ENCODE measurements around the gene CSRP2. TPM values are rescaled to one million over a fixed set of nuclear protein-coding genes. Genes with fewer than 3 reads are reported as not detected.
A peak's percentile ranks its signal among the peaks of the same experiment; 100 is the strongest.

Gene CSRP2
- total RNA-seq, 1 experiment from 2014 or later = 158 TPM

DNA sequence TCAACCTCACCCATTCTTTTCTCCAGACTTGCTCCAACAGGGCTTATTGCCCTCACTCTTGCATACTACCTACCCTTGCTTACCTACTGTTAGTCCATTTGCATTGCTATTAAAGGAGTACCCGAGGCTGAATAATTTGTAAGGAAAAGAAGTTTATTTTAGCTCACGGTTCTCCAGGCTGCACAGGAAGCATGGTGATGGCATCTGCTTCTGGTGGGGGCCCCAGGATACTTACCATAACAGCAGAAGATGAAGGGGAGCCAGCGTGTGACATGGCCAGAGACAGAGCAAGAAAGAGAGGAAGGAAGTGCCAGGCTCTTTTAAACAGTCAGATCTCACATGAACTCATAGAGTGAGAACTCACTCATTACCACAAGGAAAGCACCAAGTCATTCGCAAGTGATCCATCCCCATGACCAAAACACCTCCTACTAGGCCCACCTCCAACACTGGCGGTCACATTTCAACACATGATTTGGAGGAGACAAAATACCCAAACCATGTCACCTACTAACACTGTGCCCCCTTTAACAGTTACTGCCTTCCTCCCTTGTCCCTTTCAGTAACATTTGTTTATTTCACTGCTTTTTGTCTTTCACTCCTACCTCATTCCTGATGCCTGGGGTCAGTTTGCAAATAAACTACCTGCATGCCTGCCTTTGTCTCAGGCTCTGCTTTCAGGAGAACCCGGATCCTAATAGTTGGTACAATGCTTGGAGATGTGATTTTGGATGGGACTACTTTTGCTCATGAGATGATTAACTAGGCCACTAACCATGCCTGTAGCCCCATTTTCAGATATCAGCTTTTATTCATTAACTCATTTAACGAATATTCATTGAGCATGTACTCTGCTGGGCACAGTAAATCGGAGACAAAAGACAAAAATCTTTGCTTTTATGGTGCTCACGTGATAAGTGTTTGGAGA lies 41.6 kb upstream of the CSRP2 start:
- Mint-ChIP-seq H3K27ac (peak overlapping the region; percentile 49 to 68 (median 51); a peak in 5 of 7 replicates), H3K9me3 (no peaks in the 10 kb centered on the region), H3K36me3 (ENCODE audit: insufficient read depth in 1 of 3, low read depth in 3 of 3) (no peaks in the 10 kb centered on the region), H3K4me1 (peaks cover 26 to 28% of the 10 kb centered on the region in 2 experiments), H3K27me3 (ENCODE audit: low read depth) (no peaks in the 10 kb centered on the region), H3K4me3 (no peak overlapping the region)
- H4K20me1 ChIP-seq (ENCODE audit: control insufficient read depth, insufficient read depth, insufficient read length) = no peaks in the 10 kb centered on the region
- no peak overlapping the region for H3K14ac ChIP-seq (ENCODE audit: insufficient read depth, low read length)
- no peak overlapping the region for H4K5ac ChIP-seq (ENCODE audit: insufficient read length, low read depth, low read length)
- no peak overlapping the region for H3K4me2 ChIP-seq (ENCODE audit: insufficient read depth, insufficient read length, low read length)
- no peak overlapping the region for H3T11ph ChIP-seq (ENCODE audit: low read length)
- no peak overlapping the region for H2BK12ac ChIP-seq (ENCODE audit: insufficient read length, low read depth, low read length)
- H3K23ac ChIP-seq (ENCODE audit: insufficient read length, low read depth, low read length) = no peak overlapping the region
- H3K27me3 ChIP-seq (ENCODE audit: insufficient read depth, low read length) = no peaks in the 10 kb centered on the region
- H2AFZ ChIP-seq (ENCODE audit: low read length) = no peak overlapping the region
- H3K9ac ChIP-seq (ENCODE audit: extremely low read depth, insufficient read length, low read length) = no peak overlapping the region
- no peak overlapping the region for H2BK120ac ChIP-seq (ENCODE audit: low read depth, low read length, poor library complexity, severe bottlenecking)
- TF ChIP-seq, protein P1, sequence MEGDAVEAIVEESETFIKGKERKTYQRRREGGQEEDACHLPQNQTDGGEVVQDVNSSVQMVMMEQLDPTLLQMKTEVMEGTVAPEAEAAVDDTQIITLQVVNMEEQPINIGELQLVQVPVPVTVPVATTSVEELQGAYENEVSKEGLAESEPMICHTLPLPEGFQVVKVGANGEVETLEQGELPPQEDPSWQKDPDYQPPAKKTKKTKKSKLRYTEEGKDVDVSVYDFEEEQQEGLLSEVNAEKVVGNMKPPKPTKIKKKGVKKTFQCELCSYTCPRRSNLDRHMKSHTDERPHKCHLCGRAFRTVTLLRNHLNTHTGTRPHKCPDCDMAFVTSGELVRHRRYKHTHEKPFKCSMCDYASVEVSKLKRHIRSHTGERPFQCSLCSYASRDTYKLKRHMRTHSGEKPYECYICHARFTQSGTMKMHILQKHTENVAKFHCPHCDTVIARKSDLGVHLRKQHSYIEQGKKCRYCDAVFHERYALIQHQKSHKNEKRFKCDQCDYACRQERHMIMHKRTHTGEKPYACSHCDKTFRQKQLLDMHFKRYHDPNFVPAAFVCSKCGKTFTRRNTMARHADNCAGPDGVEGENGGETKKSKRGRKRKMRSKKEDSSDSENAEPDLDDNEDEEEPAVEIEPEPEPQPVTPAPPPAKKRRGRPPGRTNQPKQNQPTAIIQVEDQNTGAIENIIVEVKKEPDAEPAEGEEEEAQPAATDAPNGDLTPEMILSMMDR (conservative IDR thresholded peaks at IDR 0.05) = no peak
- H2AK5ac ChIP-seq (ENCODE audit: insufficient read length, low read length) = no peak overlapping the region
- H3K23me2 ChIP-seq (ENCODE audit: insufficient read length, low read depth, low read length, poor library complexity, severe bottlenecking) = no peaks in the 10 kb centered on the region
- WGBS (ENCODE audit: extremely low coverage, insufficient read length, low lambda C conversion rate) = no CpG with 5 or more reads among the region's 9 CpGs
- no peak overlapping the region for H2BK5ac ChIP-seq (ENCODE audit: insufficient read length, low read length)
- DNase-seq = no peak
- H3K79me2 ChIP-seq (ENCODE audit: insufficient read depth, low read length) = no peaks in the 10 kb centered on the region
- H2BK20ac ChIP-seq (ENCODE audit: low read depth, low read length, poor library complexity, severe bottlenecking) = no peak overlapping the region
- H3K18ac ChIP-seq (ENCODE audit: insufficient read length, low read depth, low read length) = no peak overlapping the region
- no peak overlapping the region for H4K8ac ChIP-seq (replicated peaks; ENCODE audit: insufficient read length, low read depth, low read length)
- no peaks in the 10 kb centered on the region for H3K79me1 ChIP-seq (ENCODE audit: insufficient read depth, low read depth, low read length, poor library complexity, severe bottlenecking)
- H2BK15ac ChIP-seq (ENCODE audit: low read depth, low read length) = no peak overlapping the region
- H3K4me1 ChIP-seq (ENCODE audit: insufficient read depth, low read length) = peaks cover 16% of the 10 kb centered on the region
- H3K27ac ChIP-seq (ENCODE audit: insufficient read length, low read depth, low read length) = peak overlapping the region; percentile 6
- no peak overlapping the region for H3K4ac ChIP-seq (ENCODE audit: low read depth, low read length)
- H3K56ac ChIP-seq (ENCODE audit: insufficient read length, low read depth, low read length) = no peak overlapping the region
- H3K9me3 ChIP-seq (ENCODE audit: control insufficient read depth, low read depth, low read length) = no peaks in the 10 kb centered on the region
- no peak overlapping the region for H4K91ac ChIP-seq (ENCODE audit: insufficient read length, low read depth, low read length)

Measured in H9 (cell line).